DOHH2 (cell line): ENCODE data around the gene TMEM94.

Experiments used
- EZH2phosphoT487 ChIP-seq: fragments of 200-600 bp; sonication (generic); IDR thresholded peaks from 2 replicates; pipeline ENCODE4 v1.6.1; 2017; ENCODE audit warnings: borderline replicate concordance, mild to moderate bottlenecking, antibody characterized with exemption, low read length, moderate library complexity, mixed read lengths
- TF ChIP-seq, protein P1 (sequence below): fragments of 200-600 bp; sonication (generic); IDR thresholded peaks from one replicate; pipeline ENCODE4 v1.5.1; 2014; ENCODE audit warnings: antibody characterized with exemption, mild to moderate bottlenecking, low read depth, low read length; ENCODE audit not compliant: poor library complexity, severe bottlenecking

DNA sequence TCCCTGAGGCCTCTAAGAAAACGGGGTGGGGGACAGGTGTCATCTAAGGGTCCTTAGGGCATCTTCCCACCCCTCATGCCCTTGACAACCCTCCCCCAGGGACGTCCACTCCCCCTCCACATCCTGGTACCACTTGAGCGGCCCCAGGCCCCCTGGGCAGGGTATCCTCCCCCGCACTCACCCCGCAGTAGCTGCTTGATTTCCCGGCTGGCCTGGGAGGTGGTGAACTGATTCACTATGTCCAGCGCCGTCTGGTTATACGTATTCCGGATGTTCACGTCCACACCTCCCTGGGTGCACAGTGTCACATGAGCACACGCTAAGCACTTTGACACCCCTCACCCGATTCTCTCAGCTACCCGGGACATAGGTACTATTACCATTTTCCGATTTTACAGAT, 49.2 kb downstream of the TMEM94 start:
- TF ChIP-seq, protein P1, sequence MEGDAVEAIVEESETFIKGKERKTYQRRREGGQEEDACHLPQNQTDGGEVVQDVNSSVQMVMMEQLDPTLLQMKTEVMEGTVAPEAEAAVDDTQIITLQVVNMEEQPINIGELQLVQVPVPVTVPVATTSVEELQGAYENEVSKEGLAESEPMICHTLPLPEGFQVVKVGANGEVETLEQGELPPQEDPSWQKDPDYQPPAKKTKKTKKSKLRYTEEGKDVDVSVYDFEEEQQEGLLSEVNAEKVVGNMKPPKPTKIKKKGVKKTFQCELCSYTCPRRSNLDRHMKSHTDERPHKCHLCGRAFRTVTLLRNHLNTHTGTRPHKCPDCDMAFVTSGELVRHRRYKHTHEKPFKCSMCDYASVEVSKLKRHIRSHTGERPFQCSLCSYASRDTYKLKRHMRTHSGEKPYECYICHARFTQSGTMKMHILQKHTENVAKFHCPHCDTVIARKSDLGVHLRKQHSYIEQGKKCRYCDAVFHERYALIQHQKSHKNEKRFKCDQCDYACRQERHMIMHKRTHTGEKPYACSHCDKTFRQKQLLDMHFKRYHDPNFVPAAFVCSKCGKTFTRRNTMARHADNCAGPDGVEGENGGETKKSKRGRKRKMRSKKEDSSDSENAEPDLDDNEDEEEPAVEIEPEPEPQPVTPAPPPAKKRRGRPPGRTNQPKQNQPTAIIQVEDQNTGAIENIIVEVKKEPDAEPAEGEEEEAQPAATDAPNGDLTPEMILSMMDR: no peak
- no peak for TF ChIP-seq EZH2phosphoT487
